ENCODE measurements around the gene SLC38A1.

DNA sequence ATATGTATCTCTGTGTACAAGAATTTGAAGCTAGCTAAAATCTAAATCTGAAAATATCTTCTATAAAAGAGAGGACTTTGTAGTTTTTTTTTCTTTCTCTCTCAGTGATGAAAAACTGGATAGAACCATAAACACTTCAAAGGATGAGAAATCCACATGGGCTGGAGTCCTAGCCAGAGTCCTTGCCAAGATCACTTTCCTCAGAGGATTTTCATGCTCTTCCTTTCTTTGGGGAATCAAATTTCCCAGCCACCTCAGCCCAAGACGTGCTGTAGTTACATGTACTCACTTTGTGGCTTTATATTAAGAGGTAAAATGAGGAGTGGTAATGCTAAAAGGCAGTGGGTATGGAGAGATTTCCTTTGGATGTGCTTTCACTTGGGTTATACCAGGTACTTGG is 110.3 kb downstream of the SLC38A1 start:
- TF ChIP-seq, protein P1, sequence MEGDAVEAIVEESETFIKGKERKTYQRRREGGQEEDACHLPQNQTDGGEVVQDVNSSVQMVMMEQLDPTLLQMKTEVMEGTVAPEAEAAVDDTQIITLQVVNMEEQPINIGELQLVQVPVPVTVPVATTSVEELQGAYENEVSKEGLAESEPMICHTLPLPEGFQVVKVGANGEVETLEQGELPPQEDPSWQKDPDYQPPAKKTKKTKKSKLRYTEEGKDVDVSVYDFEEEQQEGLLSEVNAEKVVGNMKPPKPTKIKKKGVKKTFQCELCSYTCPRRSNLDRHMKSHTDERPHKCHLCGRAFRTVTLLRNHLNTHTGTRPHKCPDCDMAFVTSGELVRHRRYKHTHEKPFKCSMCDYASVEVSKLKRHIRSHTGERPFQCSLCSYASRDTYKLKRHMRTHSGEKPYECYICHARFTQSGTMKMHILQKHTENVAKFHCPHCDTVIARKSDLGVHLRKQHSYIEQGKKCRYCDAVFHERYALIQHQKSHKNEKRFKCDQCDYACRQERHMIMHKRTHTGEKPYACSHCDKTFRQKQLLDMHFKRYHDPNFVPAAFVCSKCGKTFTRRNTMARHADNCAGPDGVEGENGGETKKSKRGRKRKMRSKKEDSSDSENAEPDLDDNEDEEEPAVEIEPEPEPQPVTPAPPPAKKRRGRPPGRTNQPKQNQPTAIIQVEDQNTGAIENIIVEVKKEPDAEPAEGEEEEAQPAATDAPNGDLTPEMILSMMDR (IDR thresholded peaks at IDR 0.05), result no peak
- no peak for TF ChIP-seq POLR2A (IDR thresholded peaks at IDR 0.05)
